Measurements from ENCODE around the gene MARVELD1. TPM values are rescaled to one million over a fixed set of nuclear protein-coding genes. Genes with fewer than 3 reads are reported as not detected.

The MARVELD1 gene
- total RNA-seq, 1 donor from 2014 or later, result 52.3 TPM

GRCh38 chr10:97701438-97702069 is 12.0 kb upstream of the MARVELD1 start:
- DNase-seq (ENCODE audit: low read depth, low spot score), result peak; percentile 47
- H3K9me3 Mint-ChIP-seq, result no peaks in the 10 kb centered on the region

GRCh38 chr10:97703398-97704067 is 10.0 kb upstream of the MARVELD1 start:
- Mint-ChIP-seq H3K36me3 (ENCODE audit: low read depth) (no peaks in the 10 kb centered on the region), H3K9me3 (no peaks in the 10 kb centered on the region), H3K27ac (ENCODE audit: unreplicated experiment) (no peak overlapping the region), H3K4me1 (no peaks in the 10 kb centered on the region), H3K4me3 (no peak overlapping the region), H3K27me3 (ENCODE audit: low read depth) (peaks cover 3% of the 10 kb centered on the region)
- no peak for DNase-seq (ENCODE audit: low read depth, low spot score)
- TF ChIP-seq CTCF (conservative IDR thresholded peaks at IDR 0.05), result no peak

More at GRCh38 chr10:97701438-97702069, 12.0 kb upstream of the MARVELD1 start:
- no peaks in the 10 kb centered on the region for H3K4me1 Mint-ChIP-seq
- no peak overlapping the region for H3K27ac Mint-ChIP-seq (ENCODE audit: unreplicated experiment)
- H3K27me3 Mint-ChIP-seq (ENCODE audit: low read depth), result peaks cover 3% of the 10 kb centered on the region
- peak; percentile 83 for TF ChIP-seq CTCF (conservative IDR thresholded peaks at IDR 0.05)
- H3K36me3 Mint-ChIP-seq (ENCODE audit: low read depth), result no peaks in the 10 kb centered on the region
- no peak overlapping the region for H3K4me3 Mint-ChIP-seq

GRCh38 chr10:97704341-97704740 is 9.2 kb upstream of the MARVELD1 start:
- H3K4me1 Mint-ChIP-seq, result peaks cover 2% of the 10 kb centered on the region
- no peak for TF ChIP-seq CTCF (conservative IDR thresholded peaks at IDR 0.05)
- no peak for DNase-seq (ENCODE audit: low read depth, low spot score)
- H3K4me3 Mint-ChIP-seq, result no peak overlapping the region
- no peak overlapping the region for H3K27ac Mint-ChIP-seq (ENCODE audit: unreplicated experiment)
- peaks cover 3% of the 10 kb centered on the region for H3K27me3 Mint-ChIP-seq (ENCODE audit: low read depth)
- no peaks in the 10 kb centered on the region for H3K36me3 Mint-ChIP-seq (ENCODE audit: low read depth)
- no peaks in the 10 kb centered on the region for H3K9me3 Mint-ChIP-seq

GRCh38 chr10:97705006-97705670 is 8.4 kb upstream of the MARVELD1 start:
- DNase-seq (ENCODE audit: low read depth, low spot score), result no peak
- no peak for TF ChIP-seq CTCF (conservative IDR thresholded peaks at IDR 0.05)
- Mint-ChIP-seq H3K27ac (ENCODE audit: unreplicated experiment) (no peak overlapping the region), H3K4me1 (peaks cover 6% of the 10 kb centered on the region), H3K27me3 (ENCODE audit: low read depth) (peaks cover 3% of the 10 kb centered on the region), H3K9me3 (no peaks in the 10 kb centered on the region), H3K4me3 (no peak overlapping the region), H3K36me3 (ENCODE audit: low read depth) (no peaks in the 10 kb centered on the region)

GRCh38 chr10:97707134-97707861 is 6.2 kb upstream of the MARVELD1 start:
- H3K27ac Mint-ChIP-seq (ENCODE audit: unreplicated experiment), result no peak overlapping the region
- no peak overlapping the region for H3K4me3 Mint-ChIP-seq
- H3K4me1 Mint-ChIP-seq, result peaks cover 11% of the 10 kb centered on the region
- H3K27me3 Mint-ChIP-seq (ENCODE audit: low read depth), result no peaks in the 10 kb centered on the region
- no peaks in the 10 kb centered on the region for H3K36me3 Mint-ChIP-seq (ENCODE audit: low read depth)
- no peak for TF ChIP-seq CTCF (conservative IDR thresholded peaks at IDR 0.05)
- no peak for DNase-seq (ENCODE audit: low read depth, low spot score)
- no peaks in the 10 kb centered on the region for H3K9me3 Mint-ChIP-seq

Measured in neural crest cell (in vitro differentiated cells).